Femur (tissue), 1 donor: ENCODE results near the gene SRSF4.
"Not testable (repeated sequence)": the region's sequence is repeated elsewhere in the genome, so short reads cannot be mapped to it uniquely, and the experiment has no call there.

Experiments used
- DNase-seq: peaks from one replicate; pipeline ENCODE4 v3.0.0-alpha.2; 2017

Gene SRSF4

DNA sequence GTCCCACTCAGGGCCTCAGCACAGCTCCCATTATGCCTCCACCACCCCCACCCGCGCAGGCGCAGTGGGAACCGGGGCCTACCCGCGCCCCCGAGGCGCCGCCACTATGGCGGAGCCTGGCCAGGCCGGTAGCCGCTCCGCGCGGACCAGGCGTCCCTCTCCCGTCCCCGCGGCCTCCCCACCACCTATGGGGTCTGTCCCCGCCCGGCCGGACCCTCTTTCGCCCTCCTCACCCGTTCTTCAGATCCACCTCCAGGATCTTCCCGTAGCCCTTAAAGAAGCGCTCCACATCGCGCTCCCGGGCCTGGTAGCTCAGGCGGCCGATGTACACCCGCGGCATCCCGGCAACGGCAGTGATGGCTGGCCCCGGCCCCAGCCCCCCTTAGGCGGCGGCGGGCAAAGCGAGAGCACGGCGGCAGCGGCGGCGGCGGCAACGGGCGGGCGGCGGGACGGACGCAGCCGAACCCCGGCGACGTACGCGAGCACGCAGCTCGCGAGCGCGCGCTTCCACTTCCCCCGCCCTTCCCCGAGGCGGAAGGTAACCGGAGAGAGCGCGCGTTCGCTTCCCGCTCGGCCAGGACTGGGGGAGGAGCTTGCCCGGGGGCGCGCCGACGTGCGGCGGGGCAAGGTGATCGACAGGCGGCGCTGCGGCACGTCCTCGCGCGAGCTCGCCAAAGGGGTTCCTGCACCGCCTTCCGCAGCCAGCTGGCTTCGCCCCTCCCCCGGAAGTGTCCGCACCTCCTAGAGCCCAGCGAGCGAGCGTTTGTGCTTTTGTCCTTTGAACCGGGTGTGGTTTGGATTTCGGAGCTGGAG, at the start of gene SRSF4:
Gene SRSF4, minus strand, starts transcription at position 488 of the 813 bp plus-strand sequence. Its CDS starts 148 bp downstream, at position 340.
- DNase-seq, result peak; percentile 100

DNA sequence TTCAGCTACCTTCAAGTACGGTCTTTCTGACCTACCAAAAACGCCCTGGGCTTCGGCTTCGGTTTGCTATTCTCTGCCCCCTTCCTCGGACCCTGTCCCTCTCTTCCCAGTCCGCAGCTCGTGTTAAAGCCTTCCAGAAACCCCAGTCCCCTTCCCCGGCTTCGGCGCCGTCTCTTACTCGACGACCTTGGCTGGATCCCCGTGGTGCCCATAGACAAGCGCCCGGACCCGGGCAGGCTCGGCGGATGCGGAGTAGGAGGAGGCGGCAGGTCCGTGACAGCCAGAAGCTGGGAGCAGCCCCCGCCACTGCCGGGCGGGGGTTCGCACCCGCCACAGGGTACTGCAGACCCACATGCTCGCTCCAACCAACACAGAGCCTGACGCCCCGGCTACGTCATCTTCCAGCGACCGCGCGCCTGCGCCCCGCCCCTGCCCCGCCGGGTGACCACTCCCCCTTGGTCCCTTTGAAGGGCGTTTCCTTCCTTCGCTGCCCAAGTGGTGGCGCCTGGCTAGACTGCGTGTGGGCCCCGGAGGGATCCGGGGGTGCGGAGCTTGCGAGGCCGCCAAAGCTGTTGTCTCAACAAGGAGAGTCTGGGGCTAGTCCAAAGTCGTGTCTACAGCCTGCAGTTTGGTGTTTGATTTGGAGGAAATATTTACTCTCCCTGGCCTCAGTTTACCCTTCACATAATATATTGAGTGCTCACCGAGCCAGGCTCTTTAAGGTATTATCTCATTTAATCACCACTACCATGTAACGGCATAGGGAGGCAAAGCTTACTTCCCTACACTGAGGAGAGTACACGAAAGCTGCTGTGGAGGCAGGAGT, 49.1 kb upstream of the SRSF4 start, which contains the start of gene MECR:
Gene MECR, minus strand, starts transcription at position 382 of the 826 bp plus-strand sequence. Its CDS starts 28 bp downstream, at position 354.
- peak; percentile 97 for DNase-seq

DNA sequence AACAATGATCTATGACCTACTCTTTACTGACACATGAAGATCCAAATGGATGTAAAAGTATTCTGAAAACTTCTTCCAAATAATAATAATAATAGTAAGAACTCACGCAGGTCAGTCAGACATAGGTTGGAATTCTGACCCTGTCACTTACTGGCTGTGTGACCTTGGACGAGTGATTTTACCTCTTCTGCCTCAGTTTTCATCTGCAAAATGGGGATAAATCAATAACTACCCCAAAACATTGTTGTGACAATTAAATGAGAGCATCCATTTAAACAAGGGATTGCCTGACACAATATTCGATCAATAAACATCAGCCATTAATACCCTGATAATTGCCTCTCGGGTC, 48.5 kb upstream of the SRSF4 start:
- no peak for DNase-seq

DNA sequence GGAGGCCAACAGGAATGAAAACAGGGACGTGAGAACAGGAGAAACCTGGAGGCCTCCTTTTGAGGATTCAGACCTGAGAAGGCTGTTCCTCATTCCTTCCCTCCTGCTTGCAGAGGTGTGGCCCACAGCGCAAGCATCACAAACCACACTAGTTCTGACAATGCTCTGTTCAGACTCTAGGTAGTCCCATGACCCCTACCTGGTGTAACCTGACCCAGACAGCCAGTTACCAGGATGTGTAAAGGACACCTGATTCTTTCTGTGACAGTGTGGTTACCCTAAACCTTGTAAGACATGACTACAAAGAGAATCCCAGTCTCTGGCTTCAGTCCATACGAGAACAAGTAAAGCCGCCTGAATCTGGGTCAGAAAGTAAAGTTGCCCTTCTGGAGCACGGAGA, 45.8 kb upstream of the SRSF4 start:
- no peak for DNase-seq

DNA sequence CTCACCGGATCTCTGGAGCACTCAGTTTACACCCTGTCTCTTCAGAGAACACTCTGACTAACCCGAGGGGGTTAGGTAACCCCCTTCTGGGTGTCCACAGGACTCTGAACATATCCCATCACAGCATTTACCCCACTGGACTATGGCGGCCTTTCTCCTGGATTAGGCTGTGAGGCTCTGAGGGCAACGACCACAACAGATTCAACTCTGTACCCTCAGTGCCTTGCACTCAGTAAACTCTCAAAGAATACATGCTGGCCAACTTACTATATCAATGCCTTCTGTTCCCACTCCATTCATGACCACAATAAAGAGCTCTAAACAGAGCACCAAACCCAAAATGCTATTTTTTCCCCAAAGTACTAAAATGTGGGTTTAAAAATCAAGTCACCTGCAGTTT, 43.7 kb upstream of the SRSF4 start:
- no peak for DNase-seq

DNA sequence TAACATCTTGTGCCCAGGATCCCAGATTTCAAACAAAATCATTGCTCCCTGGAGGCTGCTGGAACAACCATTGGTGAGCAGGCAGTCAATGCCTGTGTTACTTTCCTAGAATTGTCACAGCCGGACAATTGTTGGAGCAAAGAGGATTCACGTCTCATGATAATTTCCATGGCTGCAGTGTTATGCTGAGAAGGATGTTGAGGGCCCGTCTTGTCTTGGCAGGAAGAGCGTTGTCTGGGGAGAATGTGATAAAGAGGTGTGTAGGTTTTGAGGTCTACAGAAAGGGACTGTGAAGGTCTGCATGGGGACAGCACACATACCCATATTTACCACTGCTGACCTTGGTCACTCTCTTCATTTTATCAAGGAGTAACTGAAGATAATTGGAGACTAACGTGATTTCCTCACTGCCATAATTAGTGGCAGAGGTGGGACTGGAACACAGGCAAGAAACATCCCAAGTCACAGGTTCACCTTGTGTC, 42.7 kb upstream of the SRSF4 start:
- DNase-seq, result no peak

DNA sequence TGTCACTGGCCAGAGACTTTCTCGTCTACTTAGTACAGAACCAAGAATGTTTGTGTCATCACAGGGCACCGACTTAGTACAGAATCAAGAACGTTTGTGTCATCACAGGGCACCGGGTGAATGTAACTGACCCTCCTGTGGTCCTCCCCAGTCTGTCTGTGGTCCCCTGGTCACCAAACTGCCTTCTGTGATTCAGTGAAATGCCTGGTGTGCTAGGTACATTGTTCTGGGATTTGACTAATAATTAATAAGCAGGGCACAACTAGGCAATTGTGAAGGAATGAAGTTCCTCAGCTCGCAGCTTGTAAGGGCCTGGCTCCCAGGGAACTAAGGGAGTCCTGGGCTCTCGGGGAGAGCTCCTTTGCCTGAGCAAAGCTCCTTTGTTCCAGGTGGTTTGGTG, 41.8 kb upstream of the SRSF4 start:
- no peak for DNase-seq

DNA sequence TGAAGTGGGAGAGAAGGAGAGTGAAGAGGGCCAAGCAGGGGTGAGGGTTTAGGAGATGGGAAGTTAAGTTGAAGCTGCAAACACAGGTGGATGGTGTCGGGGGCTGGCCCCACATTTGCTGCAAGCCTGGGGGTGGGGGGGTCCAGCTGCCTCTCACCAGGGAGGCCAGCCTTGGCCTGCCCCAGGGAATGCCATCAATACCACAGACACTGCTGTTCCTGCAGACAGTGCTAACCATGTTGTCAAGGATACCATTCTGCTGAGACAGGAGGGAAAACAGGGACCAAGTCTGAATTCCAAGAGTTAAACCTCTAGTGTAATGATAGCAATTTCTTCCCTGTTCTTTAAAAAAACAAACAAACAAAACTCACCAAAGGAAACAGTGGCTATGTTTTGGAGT, 41.0 kb upstream of the SRSF4 start:
- no peak for DNase-seq

DNA sequence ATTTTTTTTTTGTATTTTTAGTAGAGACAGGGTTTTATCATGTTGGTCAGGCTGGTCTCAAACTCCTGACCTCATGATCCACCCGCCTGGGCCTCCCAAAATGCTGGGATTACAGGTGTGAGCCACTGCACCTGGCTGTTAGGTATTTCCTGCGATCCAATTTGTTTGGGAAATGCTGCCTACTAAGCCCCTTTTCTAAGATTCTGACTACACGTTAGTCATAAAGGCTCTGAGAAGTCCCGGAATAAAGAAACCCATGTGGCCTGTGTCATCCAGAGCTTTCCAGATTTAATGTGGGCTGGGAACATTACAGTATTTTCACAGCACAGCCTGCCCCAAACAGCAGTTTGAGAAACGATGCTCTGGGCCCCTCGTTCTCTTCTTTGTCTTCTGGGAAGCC, 40.6 kb upstream of the SRSF4 start:
- not testable (repeated sequence) for DNase-seq

DNA sequence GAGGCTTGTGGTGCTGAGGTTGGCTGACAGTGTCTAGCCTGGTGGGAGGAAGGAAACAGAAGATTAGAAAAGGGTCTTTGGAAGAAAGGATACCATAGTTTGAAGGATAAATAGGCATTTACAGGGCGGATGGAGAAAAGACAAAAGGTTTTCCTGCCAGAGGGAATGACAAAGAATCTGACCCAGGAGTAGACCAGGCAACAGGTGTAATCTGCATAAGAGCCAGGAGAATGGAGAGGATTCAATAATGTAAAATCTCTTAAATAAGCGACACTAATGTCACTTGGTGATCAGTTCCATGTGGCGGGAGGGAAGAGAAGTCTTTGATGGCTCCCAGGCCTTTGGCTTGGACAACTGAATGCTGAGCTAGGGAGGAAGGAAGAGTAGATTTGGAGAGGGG, 39.6 kb upstream of the SRSF4 start:
- no peak for DNase-seq

DNA sequence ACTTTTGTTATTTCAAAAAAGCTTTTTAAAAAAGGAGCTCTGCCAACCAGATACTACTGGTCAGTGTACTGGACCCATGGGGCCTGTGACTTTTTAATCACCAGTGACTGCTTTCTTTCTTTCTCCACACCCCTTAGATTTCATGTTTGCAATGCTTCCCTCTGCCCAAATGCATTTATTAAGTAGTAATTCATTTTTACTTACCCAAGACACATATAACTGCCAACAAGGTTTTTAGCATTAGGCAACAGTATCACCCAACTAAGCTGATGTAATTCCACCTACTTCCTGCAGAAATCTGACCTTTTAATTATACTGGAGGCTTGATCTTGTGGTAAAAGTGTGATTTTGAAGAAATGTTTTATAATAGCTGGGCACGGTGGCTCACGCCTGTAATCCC, 36.5 kb upstream of the SRSF4 start:
- DNase-seq, result no peak

DNA sequence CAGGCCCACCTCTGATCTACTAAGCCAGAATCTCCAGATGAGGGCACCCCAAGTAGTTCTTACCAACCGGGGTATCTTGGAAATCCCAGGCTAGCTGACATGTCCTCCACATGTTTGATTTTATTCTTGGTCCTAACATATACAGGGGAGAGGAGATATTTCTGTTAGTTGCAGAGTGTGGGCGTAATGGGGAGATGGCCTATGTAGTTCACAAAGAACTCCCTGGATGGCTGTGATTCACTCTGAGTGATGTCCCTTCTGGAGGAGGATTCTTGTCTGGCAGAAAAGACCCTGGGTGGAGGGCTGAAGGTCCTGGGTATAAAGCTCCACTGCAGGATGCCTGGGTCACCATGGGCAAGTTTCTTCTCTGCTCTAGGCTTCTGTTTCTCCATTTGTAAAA, 35.9 kb upstream of the SRSF4 start:
- no peak for DNase-seq

DNA sequence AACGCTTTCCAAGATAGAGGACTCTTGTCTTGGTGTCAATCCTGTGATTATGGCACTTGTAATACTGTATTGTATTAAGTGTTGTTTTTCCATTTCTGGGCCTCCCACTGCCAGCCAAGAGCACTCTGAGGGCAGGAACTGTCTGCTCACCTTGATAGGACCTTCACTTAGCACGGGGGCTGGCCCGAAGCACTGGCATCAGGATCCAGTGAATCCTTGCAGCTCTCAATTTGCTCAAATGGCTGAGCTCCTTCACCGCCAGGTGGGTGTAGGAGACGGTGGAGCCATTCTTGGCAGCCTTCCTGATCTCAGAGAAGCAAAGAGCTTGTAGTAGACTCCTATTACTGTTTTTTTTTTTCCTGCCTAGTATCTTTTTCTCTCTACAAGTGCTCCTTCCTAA, 31.4 kb upstream of the SRSF4 start:
- no peak for DNase-seq

DNA sequence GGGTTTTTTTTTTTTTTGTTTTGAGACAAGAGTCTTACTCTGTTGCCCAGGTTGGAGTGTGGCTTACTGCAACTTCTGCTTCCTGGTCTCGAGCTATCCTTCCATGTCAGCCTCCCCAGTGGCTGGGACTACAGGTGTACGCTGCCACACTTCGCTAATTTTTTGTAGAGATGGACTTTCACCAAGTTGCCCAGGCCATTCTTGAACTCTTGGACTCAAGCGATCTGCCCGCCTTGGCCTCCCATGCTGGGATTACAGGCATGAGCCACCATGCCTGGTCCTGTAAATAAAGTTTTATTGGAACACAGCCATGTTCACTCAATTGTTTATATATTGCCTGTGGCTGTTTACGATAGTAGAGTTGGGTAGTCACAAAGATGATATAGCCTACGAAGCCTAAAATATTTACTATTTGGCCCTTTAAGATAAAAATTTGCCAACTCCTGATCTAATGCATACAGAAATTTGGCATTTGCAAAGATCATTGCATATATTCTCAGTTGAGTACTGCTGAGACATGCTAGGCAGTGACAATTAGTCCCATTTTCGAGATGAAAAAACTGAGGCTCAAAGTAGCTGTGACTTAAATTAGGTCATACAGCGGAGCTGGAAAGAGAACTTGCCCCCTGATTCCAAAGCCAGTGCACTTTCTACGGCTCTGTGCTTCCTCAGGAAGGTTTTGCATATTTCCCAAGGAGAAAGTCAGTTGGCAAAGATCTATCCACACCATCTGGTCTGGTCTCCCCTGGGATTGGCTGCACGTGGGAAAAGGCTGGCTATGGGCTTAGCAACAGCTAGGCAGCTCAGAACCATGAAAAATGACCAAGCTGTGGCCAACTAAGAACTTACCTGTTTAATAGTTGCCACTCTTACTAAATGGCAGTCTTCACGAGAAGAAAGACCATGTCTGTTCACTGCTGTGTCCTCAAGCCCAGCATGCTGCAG, 29.7 kb upstream of the SRSF4 start:
- no peak for DNase-seq

DNA sequence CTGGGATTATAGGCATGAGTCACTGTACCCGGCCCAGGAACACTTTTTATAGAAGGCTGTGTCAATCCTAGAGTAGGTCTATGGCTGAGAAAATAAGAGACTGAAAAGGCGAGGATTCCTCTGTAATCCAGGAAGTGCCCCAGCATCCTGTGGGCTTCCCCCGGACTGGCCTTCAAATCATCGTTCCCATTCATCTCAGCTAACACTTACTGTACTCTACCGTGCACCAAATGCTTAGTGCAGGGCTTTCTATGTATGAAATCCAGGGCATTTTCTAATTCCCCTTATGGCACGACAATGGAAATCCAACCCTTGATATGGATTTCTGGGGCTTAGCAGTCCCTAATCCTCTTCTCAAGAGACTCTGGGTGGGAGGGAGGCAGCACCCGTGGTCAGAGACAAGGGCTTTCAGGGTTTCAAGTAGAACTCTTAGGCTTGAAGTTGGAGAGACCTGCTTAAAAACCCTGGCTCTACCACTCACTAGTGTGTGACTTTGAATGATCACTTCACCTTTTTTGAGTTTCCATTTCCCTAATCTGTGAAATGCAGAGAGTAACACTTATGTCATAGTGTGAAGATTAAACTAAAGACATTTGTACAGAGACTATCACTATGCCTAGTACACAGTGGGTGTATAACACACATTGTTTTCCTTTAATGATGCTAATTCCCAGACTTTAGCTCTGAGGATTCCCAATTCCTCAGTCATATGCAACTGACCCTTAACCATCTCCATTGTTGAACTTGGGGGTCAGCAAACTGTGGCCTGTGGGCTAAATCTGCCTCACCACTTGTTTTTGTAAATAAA, 28.8 kb upstream of the SRSF4 start:
- DNase-seq, result no peak

DNA sequence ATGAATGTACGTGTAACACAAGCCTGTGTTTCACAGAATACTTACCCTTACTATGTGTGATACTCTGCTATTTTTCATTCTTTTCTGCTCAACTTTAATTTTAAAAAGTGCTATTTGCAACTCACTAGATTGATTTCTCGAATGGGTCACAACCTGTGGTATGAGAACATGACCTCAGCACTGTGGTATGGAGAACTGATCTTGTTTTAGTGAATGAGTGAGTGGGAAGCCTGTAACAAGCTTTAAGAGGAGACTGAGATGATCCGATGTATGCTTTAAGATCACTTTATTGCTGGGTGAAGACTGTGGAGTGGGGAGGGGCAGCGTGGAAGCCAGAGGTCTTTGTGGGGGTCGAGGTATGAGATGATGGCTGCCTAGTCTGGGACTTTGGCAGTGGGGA, 27.5 kb upstream of the SRSF4 start:
- no peak for DNase-seq

DNA sequence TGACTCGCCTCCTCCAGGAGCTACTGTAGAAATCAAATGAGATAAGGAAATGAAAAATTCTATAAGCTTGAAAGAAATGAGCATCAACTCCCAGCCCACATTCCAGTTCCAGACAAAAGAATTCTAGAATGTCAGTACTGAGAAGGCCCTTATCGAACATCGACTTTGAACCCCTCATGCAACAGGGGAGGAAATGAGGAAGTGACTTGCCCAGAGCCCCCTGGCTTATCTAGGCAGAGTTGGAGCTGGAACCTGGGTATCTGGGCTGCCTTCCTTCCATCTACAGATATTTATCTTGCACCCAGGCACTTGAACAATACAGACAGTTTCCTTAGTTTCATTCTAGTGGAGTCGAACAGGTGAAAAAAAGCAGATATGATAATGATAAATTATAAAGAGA, 26.7 kb upstream of the SRSF4 start:
- DNase-seq, result no peak

DNA sequence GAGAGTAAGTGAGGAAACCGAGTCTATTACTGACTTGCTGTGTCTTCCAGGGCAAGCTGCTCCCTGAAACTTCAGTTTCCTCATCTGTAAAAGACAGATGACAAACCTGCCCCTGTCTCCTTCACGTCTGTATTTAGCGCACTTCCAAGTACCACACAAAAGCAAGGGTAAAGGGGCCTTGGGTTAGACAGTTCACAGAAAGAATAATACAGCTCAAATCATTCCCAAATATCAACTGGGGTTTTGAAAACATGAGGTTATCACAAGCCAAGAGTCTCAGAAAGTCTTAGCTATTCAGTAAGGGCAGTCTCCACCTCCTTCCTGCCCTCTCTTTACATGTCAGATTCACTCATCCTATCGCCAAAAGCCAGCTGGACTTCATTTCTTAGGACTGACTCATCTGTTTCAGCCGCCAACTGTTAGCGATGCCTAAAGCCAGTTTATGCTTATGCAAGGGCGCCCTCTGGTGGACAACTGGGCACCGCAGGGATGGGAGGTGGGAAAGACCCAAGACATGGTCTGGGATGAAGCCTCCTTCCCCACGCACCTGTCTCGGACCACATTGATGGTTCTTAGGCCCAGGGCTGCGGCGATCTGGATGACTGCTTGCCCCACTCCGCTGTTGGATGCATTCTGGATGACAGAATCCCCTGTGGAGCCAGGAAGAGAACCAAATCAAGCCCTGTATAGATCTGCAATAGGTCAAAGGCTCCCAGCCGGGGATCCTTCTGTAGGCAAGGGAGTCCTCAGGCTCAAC, 21.1 kb upstream of the SRSF4 start:
- DNase-seq, result peak; percentile 95

DNA sequence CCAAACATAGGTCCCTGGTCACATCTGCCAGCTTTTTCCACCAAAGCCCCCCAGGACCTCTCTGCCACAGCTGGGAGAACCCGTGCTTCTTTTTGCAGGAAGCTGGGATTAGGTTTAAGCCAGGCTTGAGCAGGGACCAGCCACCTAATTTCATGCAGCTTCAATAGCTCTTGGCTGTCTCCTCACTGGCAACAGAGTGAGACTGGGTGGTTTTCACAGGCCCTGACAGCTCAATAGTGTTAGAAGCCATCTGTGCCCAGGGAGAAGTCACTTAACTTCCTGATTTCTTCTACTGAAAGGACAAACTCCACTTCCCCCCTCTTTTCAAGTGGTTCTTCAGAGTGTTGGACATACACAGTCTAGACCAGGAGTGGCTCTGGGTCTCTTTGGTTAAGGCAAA, 20.4 kb upstream of the SRSF4 start:
- DNase-seq, result peak; percentile 36

DNA sequence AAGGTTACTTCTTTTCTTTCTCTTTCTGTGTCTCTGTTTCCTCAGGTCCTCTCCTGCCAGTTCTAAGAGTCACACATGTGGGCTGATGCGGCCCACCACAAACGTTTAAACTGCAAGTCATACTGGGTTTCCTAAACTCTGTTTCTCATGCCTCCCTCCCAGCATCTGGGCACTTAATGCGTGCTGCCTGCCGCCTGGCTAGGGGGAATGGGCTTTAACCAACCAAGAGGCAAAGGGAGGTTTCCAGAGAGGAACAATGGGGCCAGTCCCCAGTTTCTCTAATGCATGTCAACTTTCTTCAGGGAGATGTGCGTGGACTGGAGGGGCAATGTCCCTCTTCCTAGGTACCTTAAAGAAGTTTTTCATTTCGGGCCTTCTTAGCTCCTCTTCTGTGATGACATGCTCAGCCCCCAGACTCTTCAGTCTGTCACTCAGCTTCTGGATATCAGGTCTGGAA, 19.9 kb upstream of the SRSF4 start:
- no peak for DNase-seq
